OCI-LY3 (cell line): ENCODE data around the gene MED12L.

Experiments used
- H2AFZ ChIP-seq: fragments of 200-600, 300-600 bp; shearing (Covaris generic); 2 replicates; pipeline ENCODE4 v1.6.0; 2014; ENCODE audit warnings: antibody characterized with exemption, low read depth, low read length
- H3K27ac ChIP-seq: fragments of 200-600, 300-600 bp; sonication (generic); 2 replicates; pipeline ENCODE4 v1.5.1; 2014; ENCODE audit warnings: mild to moderate bottlenecking, low read length, moderate library complexity, mixed read lengths
- H3K27me3 ChIP-seq: fragments of 200-600, 300-600 bp; sonication (generic); 2 replicates; pipeline ENCODE4 v1.6.1; 2014; ENCODE audit warnings: low read depth, low read length, mixed read lengths
- H3K36me3 ChIP-seq: fragments of 200-600, 300-600 bp; sonication (generic); replicated peaks from 2 replicates; pipeline ENCODE3; 2014; ENCODE audit warnings: low read depth, low read length, mixed read lengths
- H3K4me1 ChIP-seq: fragments of 300-600, 200-600 bp; sonication (generic); 2 replicates; pipeline ENCODE4 v1.6.1; 2014; ENCODE audit warnings: low read length, mixed read lengths
- H3K4me2 ChIP-seq: fragments of 200-600, 300-600 bp; sonication (generic); 2 replicates; pipeline ENCODE4 v1.6.1; 2014; ENCODE audit warnings: low read length, mixed read lengths
- H3K4me3 ChIP-seq: fragments of 300-600, 200-600 bp; sonication (generic); 2 replicates; pipeline ENCODE4 v1.5.1; 2014; ENCODE audit warnings: antibody characterized with exemption, mild to moderate bottlenecking, low read length, moderate library complexity
- H3K79me2 ChIP-seq: fragments of 300-600, 200-600 bp; shearing (Covaris generic); 2 replicates; pipeline ENCODE4 v1.6.1; 2014; ENCODE audit warnings: mild to moderate bottlenecking, low read length, mixed read lengths
- H3K9ac ChIP-seq: fragments of 300-600, 200-600 bp; shearing (Covaris generic); 2 replicates; pipeline ENCODE4 v1.6.0; 2014; ENCODE audit warnings: mild to moderate bottlenecking, low read length, moderate library complexity
- H3K9me3 ChIP-seq: fragments of 200-600, 300-600 bp; shearing (Covaris generic); 2 replicates; pipeline ENCODE4 v1.6.1; 2014; ENCODE audit warnings: low read length, mixed read lengths; ENCODE audit not compliant: insufficient read depth
- H4K20me1 ChIP-seq: fragments of 200-600, 300-600 bp; sonication (generic); 2 replicates; pipeline ENCODE4 v1.6.1; 2016; ENCODE audit warnings: low read length, mixed read lengths; ENCODE audit not compliant: insufficient read depth
- CTCF ChIP-seq: fragments of 200-600, 300-600 bp; sonication (generic); IDR thresholded peaks from 2 replicates; pipeline ENCODE4 v1.5.1; 2014; ENCODE audit warnings: antibody characterized with exemption, low read length, low read depth
- EZH2phosphoT487 ChIP-seq: fragments of 200-600 bp; shearing (Covaris generic); IDR thresholded peaks from 2 replicates; pipeline ENCODE4 v1.6.1; 2018; ENCODE audit warnings: antibody characterized with exemption, mixed run types, low read depth

MED12L gene

GRCh38 chr3:151225040-151225975 lies 139.8 kb downstream of the MED12L start:
- Histone ChIP-seq H3K27ac (no peak overlapping the region), H3K4me2 (no peak overlapping the region)
- TF ChIP-seq EZH2phosphoT487: no peak
- TF ChIP-seq CTCF: no peak

GRCh38 chr3:151226088-151226563 lies 140.7 kb downstream of the MED12L start:
- peaks cover 8% of the 10 kb centered on the region; the same call in 1 of the 2 replicates for H3K79me2 ChIP-seq

More at GRCh38 chr3:151225040-151225975, 139.8 kb downstream of the MED12L start:
- Histone ChIP-seq H2AFZ (no peak overlapping the region), H4K20me1 (no peaks in the 10 kb centered on the region), H3K9ac (no peak overlapping the region), H3K79me2 (peaks cover 8% of the 10 kb centered on the region; the same call in 1 of the 2 replicates), H3K4me3 (no peak overlapping the region), H3K9me3 (0 out of 2 replicates have a peak, but pooled peaks cover 4% of the 10 kb centered on the region), H3K4me1 (peaks cover 33% of the 10 kb centered on the region), H3K36me3 (peaks cover 15% of the 10 kb centered on the region), H3K27me3 (no peaks in the 10 kb centered on the region)

GRCh38 chr3:151226825-151227224 lies 141.4 kb downstream of the MED12L start:
- Histone ChIP-seq H3K9ac (no peak overlapping the region), H4K20me1 (no peaks in the 10 kb centered on the region), H3K27me3 (no peaks in the 10 kb centered on the region), H3K79me2 (peaks cover 8% of the 10 kb centered on the region; the same call in 1 of the 2 replicates), H3K4me1 (peaks cover 45% of the 10 kb centered on the region), H3K36me3 (peaks cover 15% of the 10 kb centered on the region), H2AFZ (no peak overlapping the region), H3K9me3 (0 out of 2 replicates have a peak, but pooled peaks cover 4% of the 10 kb centered on the region), H3K27ac (no peak overlapping the region), H3K4me3 (no peak overlapping the region), H3K4me2 (no peak overlapping the region)
- TF ChIP-seq EZH2phosphoT487 (no peak), CTCF (no peak)

More at GRCh38 chr3:151226088-151226563, 140.7 kb downstream of the MED12L start:
- no peak overlapping the region for H3K4me3 ChIP-seq
- no peak overlapping the region for H2AFZ ChIP-seq
- no peak overlapping the region for H3K4me2 ChIP-seq
- peaks cover 41% of the 10 kb centered on the region for H3K4me1 ChIP-seq
- H3K36me3 ChIP-seq: peaks cover 15% of the 10 kb centered on the region
- H3K27ac ChIP-seq: no peak overlapping the region
- H3K27me3 ChIP-seq: no peaks in the 10 kb centered on the region
- H4K20me1 ChIP-seq: no peaks in the 10 kb centered on the region
- 0 out of 2 replicates have a peak, but pooled peaks cover 4% of the 10 kb centered on the region for H3K9me3 ChIP-seq
- H3K9ac ChIP-seq: no peak overlapping the region
- TF ChIP-seq EZH2phosphoT487 (no peak), CTCF (no peak)

GRCh38 chr3:151227266-151227806 lies 141.9 kb downstream of the MED12L start:
- peak overlapping the region; percentile 79 for H3K4me2 ChIP-seq
- H3K9ac ChIP-seq: peak overlapping the region; percentile 28; the same call in 1 of the 2 replicates
- H3K27ac ChIP-seq: no peak overlapping the region
- TF ChIP-seq CTCF (no peak), EZH2phosphoT487 (no peak)
- H4K20me1 ChIP-seq: no peaks in the 10 kb centered on the region
- peaks cover 15% of the 10 kb centered on the region for H3K36me3 ChIP-seq
- no peak overlapping the region for H2AFZ ChIP-seq
- H3K9me3 ChIP-seq: 0 out of 2 replicates have a peak, but pooled peaks cover 4% of the 10 kb centered on the region
- no peaks in the 10 kb centered on the region for H3K27me3 ChIP-seq
- peaks cover 45% of the 10 kb centered on the region for H3K4me1 ChIP-seq
- peaks cover 8% of the 10 kb centered on the region; the same call in 1 of the 2 replicates for H3K79me2 ChIP-seq
- peak overlapping the region; percentile 44; the same call in 1 of the 2 replicates for H3K4me3 ChIP-seq
